HepG2 (cell line): Measurements from ENCODE around the gene EPS8L1. TPM values are rescaled to one million over a fixed set of nuclear protein-coding genes. Genes with fewer than 3 reads are reported as not detected.

Experiments used
- ARNT2 ChIP-seq: sonication (generic); formaldehyde crosslinking; IDR thresholded peaks from 2 replicates; pipeline ENCODE4 v1.8.0; 2022; ENCODE audit warnings: mild to moderate bottlenecking, low read depth, missing genetic modification reagents, moderate library complexity
- CREM ChIP-seq, 2 experiments: sonication (generic) in 1 of 2; formaldehyde crosslinking in 1 of 2; IDR thresholded peaks; 2 replicates each; pipeline versions ENCODE4 v1.4.0 to v1.6.1; 2016 to 2020; ENCODE audit warnings: antibody characterized with exemption in 1 of 2, mild to moderate bottlenecking in 1 of 2, missing genetic modification reagents in 1 of 2
- MIXL1 ChIP-seq: IDR thresholded peaks from 2 replicates; pipeline ENCODE4 v1.6.1; 2016
- NR2F1 ChIP-seq, 2 experiments: fragments of 450-650 bp in 1 of 2; formaldehyde crosslinking in 1 of 2; IDR thresholded peaks; 2 replicates each; pipeline versions ENCODE4 v1.5.0 to v1.6.1; 2016 to 2020; ENCODE audit warnings: mild to moderate bottlenecking in 1 of 2, missing compliant biosample characterization in 1 of 2, missing genetic modification reagents in 1 of 2, moderate library complexity in 1 of 2
- PBX2 ChIP-seq: IDR thresholded peaks from 2 replicates; pipeline ENCODE4 v1.6.1; 2016; ENCODE audit warnings: control low read depth
- PLSCR1 ChIP-seq: sonication (generic); formaldehyde crosslinking; IDR thresholded peaks from 2 replicates; pipeline ENCODE4 v1.5.0; 2020; ENCODE audit warnings: missing genetic modification reagents, mild to moderate bottlenecking, borderline replicate concordance
- SIX4 ChIP-seq: sonication (generic); formaldehyde crosslinking; IDR thresholded peaks from 2 replicates; pipeline ENCODE4 v1.4.0; 2020; ENCODE audit warnings: missing genetic modification reagents
- ZMYM2 ChIP-seq: sonication (generic); formaldehyde crosslinking; IDR thresholded peaks from 2 replicates; pipeline ENCODE4 v1.8.0; 2022; ENCODE audit warnings: mild to moderate bottlenecking, missing genetic modification reagents
- ZNF256 ChIP-seq: sonication (generic); formaldehyde crosslinking; conservative IDR thresholded peaks from 2 replicates; pipeline ENCODE4 v1.4.0; 2020; ENCODE audit warnings: missing genetic modification reagents
- ZNF326 ChIP-seq: sonication (generic); formaldehyde crosslinking; IDR thresholded peaks from 2 replicates; pipeline ENCODE4 v1.4.0; 2020; ENCODE audit warnings: missing genetic modification reagents, borderline replicate concordance
- ZNF598 ChIP-seq: sonication (generic); formaldehyde crosslinking; IDR thresholded peaks from 2 replicates; pipeline ENCODE4 v1.5.1; 2020; ENCODE audit warnings: mild to moderate bottlenecking, missing genetic modification reagents, borderline replicate concordance
- ZNF607 ChIP-seq: sonication (generic); formaldehyde crosslinking; IDR thresholded peaks from 2 replicates; pipeline ENCODE4 v1.5.1; 2020; ENCODE audit warnings: missing genetic modification reagents, mild to moderate bottlenecking, borderline replicate concordance
- ZNF652 ChIP-seq: IDR thresholded peaks from 2 replicates; pipeline ENCODE4 v1.6.1; 2016; ENCODE audit warnings: low read depth, borderline replicate concordance
- ZSCAN25 ChIP-seq: sonication (generic); formaldehyde crosslinking; IDR thresholded peaks from 2 replicates; pipeline ENCODE4 v1.8.0; 2022; ENCODE audit warnings: mild to moderate bottlenecking, missing genetic modification reagents
- polyA plus RNA-seq, 8 experiments: library from polyadenylated mRNA; depleted of rRNA in 3 of 8; stranded (reverse) in 7 of 8; unstranded in 1 of 8; fragments of >200 nt; fragmentation: Illumina TruSeq in 4 of 8; extraction: Trizol in 4 of 8; gene quantifications; 2 replicates each; pipeline versions ENCODE4 v1.2.1 to v1.2.3, GENCODE V29; 2011 to 2016; ENCODE audit warnings: low read depth in 4 of 8, missing spikeins in 1 of 8, mixed read lengths in 1 of 8; ENCODE audit not compliant: insufficient read depth in 1 of 8
- total RNA-seq, 5 experiments: library from RNA; depleted of rRNA; stranded (reverse); fragments of >200 nt; fragmentation: Illumina TruSeq; extraction: Trizol; gene quantifications; 2 replicates each; pipeline ENCODE4 v1.2.3, GENCODE V29; 2016; ENCODE audit warnings: low read depth in 1 of 5
- TF ChIP-seq, protein P1 (sequence below): IDR thresholded peaks from 2 replicates; pipeline ENCODE4 v1.4.0; 2020; ENCODE audit warnings: mild to moderate bottlenecking, missing genetic modification reagents
- TF ChIP-seq, protein P2 (sequence below): sonication (generic); formaldehyde crosslinking; conservative IDR thresholded peaks from 2 replicates; pipeline ENCODE4 v1.8.0; 2022; ENCODE audit warnings: low read depth, missing genetic modification reagents
- TF ChIP-seq, protein P3 (sequence below): sonication (generic); formaldehyde crosslinking; conservative IDR thresholded peaks from 2 replicates; pipeline ENCODE4 v1.5.0; 2020; ENCODE audit warnings: missing genetic modification reagents
- TF ChIP-seq, protein P4 (sequence below): sonication (generic); formaldehyde crosslinking; IDR thresholded peaks from 2 replicates; pipeline ENCODE4 v1.5.1; 2020; ENCODE audit warnings: mild to moderate bottlenecking, missing genetic modification reagents, borderline replicate concordance

Gene EPS8L1
- total and polyA plus RNA-seq, 2 of the 13 experiments (the other 11 are each of a cell fraction or from before 2014, with no cell fraction given) = 3.0 to 6.3 TPM

DNA sequence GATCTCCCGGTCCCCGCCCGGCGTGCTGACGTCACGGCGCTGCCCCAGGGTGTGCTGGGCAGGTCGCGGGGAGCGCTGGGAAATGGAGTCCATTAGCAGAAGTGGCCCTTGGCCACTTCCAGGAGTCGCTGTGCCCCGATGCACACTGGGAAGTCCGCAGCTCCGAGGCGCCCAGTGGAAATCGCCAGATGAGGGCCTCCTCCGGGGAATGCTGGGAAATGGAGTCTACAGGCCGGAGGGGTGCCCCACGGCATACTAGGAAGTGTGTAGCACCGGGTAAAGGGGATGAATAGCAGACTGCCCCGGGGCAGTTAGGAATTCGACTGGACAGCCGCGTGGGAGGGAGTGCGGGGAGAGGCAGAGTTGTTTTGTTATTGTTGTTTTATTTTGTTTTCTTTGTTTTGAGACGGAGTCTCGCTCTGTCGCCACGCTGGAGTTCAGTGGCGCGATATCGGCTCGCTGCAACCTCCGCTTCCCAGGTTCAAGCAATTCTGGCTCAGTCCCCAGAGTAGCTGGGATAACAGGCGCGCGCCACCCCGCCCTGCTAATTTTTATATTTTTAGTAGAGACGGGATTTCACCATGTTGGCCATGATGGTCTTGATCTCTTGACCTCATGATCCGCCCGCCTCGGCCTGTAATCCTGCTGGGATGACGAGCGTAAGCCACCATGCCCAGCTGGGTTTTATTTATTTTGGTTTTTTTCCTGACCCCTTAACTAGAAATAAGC lies 42.2 kb downstream of the EPS8L1 start (continued):
- TF ChIP-seq ZNF256 (CRISPR knock-in tag) = no peak
- TF ChIP-seq, protein P1, sequence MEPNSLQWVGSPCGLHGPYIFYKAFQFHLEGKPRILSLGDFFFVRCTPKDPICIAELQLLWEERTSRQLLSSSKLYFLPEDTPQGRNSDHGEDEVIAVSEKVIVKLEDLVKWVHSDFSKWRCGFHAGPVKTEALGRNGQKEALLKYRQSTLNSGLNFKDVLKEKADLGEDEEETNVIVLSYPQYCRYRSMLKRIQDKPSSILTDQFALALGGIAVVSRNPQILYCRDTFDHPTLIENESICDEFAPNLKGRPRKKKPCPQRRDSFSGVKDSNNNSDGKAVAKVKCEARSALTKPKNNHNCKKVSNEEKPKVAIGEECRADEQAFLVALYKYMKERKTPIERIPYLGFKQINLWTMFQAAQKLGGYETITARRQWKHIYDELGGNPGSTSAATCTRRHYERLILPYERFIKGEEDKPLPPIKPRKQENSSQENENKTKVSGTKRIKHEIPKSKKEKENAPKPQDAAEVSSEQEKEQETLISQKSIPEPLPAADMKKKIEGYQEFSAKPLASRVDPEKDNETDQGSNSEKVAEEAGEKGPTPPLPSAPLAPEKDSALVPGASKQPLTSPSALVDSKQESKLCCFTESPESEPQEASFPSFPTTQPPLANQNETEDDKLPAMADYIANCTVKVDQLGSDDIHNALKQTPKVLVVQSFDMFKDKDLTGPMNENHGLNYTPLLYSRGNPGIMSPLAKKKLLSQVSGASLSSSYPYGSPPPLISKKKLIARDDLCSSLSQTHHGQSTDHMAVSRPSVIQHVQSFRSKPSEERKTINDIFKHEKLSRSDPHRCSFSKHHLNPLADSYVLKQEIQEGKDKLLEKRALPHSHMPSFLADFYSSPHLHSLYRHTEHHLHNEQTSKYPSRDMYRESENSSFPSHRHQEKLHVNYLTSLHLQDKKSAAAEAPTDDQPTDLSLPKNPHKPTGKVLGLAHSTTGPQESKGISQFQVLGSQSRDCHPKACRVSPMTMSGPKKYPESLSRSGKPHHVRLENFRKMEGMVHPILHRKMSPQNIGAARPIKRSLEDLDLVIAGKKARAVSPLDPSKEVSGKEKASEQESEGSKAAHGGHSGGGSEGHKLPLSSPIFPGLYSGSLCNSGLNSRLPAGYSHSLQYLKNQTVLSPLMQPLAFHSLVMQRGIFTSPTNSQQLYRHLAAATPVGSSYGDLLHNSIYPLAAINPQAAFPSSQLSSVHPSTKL (CRISPR knock-in tag) = peak; percentile 27; the same call in 1 of the 2 replicates
- no peak for TF ChIP-seq ZNF652 (CRISPR knock-in tag)
- TF ChIP-seq ZNF607 (CRISPR knock-in tag) = no peak; the same call in 1 of the 2 replicates
- no peak for TF ChIP-seq NR2F1 (CRISPR knock-in tag; IDR thresholded peaks at IDR 0.05)
- TF ChIP-seq CREM (IDR thresholded peaks at IDR 0.05) = peak; percentile 97
- TF ChIP-seq CREM (CRISPR knock-in tag; IDR thresholded peaks at IDR 0.05) = peak; percentile 53; the same call in 1 of the 2 replicates
- TF ChIP-seq PLSCR1 (CRISPR knock-in tag) = no peak
- TF ChIP-seq PBX2 (CRISPR knock-in tag) = no peak
- TF ChIP-seq ZNF598 (CRISPR knock-in tag) = no peak
- no peak for TF ChIP-seq ZSCAN25 (CRISPR knock-in tag)
- TF ChIP-seq, protein P2, sequence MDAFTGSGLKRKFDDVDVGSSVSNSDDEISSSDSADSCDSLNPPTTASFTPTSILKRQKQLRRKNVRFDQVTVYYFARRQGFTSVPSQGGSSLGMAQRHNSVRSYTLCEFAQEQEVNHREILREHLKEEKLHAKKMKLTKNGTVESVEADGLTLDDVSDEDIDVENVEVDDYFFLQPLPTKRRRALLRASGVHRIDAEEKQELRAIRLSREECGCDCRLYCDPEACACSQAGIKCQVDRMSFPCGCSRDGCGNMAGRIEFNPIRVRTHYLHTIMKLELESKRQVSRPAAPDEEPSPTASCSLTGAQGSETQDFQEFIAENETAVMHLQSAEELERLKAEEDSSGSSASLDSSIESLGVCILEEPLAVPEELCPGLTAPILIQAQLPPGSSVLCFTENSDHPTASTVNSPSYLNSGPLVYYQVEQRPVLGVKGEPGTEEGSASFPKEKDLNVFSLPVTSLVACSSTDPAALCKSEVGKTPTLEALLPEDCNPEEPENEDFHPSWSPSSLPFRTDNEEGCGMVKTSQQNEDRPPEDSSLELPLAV = no peak
- TF ChIP-seq MIXL1 = peak; percentile 54; the same call in 1 of the 2 replicates
- TF ChIP-seq ZNF326 (CRISPR knock-in tag) = no peak
- no peak for TF ChIP-seq ARNT2
- TF ChIP-seq, protein P3, sequence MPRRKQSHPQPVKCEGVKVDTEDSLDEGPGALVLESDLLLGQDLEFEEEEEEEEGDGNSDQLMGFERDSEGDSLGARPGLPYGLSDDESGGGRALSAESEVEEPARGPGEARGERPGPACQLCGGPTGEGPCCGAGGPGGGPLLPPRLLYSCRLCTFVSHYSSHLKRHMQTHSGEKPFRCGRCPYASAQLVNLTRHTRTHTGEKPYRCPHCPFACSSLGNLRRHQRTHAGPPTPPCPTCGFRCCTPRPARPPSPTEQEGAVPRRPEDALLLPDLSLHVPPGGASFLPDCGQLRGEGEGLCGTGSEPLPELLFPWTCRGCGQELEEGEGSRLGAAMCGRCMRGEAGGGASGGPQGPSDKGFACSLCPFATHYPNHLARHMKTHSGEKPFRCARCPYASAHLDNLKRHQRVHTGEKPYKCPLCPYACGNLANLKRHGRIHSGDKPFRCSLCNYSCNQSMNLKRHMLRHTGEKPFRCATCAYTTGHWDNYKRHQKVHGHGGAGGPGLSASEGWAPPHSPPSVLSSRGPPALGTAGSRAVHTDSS (CRISPR knock-in tag) = peak; percentile 84; the same call in 1 of the 2 replicates
- TF ChIP-seq SIX4 (CRISPR knock-in tag) = no peak
- TF ChIP-seq, protein P4, sequence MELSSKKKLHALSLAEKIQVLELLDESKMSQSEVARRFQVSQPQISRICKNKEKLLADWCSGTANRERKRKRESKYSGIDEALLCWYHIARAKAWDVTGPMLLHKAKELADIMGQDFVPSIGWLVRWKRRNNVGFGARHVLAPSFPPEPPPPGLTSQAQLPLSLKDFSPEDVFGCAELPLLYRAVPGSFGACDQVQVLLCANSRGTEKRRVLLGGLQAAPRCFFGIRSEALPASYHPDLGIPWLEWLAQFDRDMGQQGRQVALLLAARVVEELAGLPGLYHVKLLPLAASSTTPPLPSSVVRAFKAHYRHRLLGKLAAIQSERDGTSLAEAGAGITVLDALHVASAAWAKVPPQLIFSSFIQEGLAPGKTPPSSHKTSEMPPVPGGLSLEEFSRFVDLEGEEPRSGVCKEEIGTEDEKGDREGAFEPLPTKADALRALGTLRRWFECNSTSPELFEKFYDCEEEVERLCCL (CRISPR knock-in tag) = no peak
- TF ChIP-seq ZMYM2 (CRISPR knock-in tag) = no peak
